HG03558 (cell line): ENCODE results near the gene LNX2.
A peak's percentile ranks its signal among the peaks of the same experiment; 100 is the strongest.

Experiments
- ATAC-seq: cut with Tn5 transposase; IDR thresholded peaks from one replicate; pipeline ENCODE4 v1.9.1; 2021; ENCODE audit warnings: moderate number of reproducible peaks; ENCODE audit not compliant: unreplicated experiment; ENCODE audit errors: extremely low read depth

Gene LNX2

DNA sequence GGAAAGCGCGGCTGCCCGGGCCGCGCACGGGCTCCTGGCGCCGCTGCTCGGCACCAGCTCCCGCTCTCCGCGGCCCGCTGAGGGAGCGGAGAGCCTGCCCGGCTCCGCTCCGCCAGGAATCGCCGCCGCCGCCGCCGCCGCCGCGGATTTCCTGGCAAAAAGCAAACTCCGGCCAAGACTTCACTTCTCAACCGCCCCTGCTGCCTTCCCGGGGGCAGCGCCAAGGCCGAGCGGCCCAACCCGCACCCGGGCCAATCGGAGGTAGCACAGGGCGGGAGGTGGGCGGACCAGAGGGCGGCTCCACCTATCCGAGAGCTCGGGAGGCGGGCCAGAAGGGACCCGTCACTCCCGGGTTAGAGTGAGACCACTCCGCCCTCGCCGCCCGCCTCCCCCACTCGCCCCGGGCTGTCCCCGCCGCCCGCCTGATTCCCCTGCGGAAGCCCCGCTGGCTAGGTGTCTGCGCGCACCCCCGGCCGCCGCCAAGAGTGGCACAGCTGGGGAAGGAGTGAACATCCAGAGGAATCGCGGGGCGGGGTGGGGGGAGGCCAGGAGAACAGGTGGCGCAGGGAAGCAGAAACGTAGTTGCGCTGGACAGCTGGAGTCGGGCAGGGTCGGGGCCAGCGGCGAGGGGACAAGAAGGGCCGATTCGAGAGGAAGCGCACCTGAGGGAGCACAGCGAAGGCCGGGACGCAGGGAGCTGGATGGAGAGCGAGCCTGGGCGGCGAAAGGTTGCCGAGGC lies at the start of gene LNX2:
Gene LNX2, minus strand, starts transcription at position 153 of the 739 bp plus-strand sequence. CDS start 38,826 bp downstream, outside the sequence.
- ATAC-seq = peak; percentile 82

- no peak for ATAC-seq
Observed at GRCh38 chr13:27667946-27668345, 47.6 kb upstream of the LNX2 start.

DNA sequence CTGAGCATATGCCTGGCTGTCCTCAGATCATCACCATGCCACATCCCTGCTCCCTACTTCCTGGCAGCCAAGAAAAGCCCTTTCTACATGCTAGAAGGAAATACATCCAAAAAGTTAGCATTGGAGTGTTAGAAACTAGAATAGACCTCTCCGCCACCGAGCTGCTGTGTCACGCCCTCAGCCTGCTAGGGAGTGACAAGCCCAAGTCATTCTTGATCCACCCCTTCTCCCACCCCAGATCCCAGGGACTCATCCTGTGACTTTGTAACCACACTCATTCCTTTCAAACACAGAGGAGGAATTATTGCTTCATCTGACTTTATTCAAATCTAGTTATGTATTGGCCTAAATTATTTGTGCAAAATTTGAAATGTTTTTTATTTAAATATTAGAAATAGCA lies 46.6 kb upstream of the LNX2 start:
- no peak for ATAC-seq

DNA sequence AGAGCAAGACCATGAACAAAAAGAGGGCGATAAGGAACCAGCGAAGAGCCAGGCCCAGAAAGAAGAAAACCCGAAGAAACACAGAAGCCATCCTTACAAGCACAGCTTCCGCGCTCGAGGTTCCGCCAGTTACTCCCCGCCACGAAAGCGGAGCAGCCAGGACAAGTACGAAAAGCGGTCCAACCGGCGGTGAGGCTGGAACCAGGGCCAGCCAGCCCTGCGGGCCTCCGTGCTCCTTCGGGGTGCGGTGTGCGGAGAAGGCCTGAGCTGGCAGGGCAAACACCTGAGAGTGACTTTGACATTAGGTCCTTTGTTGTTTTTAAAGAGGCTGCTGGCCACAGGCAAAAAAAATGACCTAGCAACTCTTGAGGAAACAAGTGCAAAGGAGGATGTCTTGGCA lies 45.4 kb upstream of the LNX2 start:
- no peak for ATAC-seq

- ATAC-seq = no peak
Observed at GRCh38 chr13:27665333-27665732, 45.0 kb upstream of the LNX2 start.

DNA sequence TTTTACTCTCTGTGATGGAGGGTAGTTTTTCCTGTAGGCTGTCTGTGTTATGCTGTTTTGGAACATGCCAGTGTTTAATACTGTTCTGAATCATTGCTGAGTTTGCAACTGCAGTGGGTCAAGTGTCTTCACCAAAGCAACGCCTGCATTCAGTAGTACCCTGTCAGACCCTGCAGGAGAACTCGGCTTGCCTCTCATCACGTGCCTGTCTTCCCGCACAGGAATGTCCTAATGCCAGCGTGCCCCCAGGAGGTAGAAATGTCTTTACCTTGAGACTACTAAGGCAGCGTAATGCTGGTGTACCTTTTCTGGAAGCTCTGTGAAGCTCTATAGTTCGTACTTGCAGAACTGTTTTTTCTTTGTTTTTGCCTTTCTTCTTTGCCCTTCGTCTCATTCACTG lies 43.6 kb upstream of the LNX2 start:
- ATAC-seq = no peak

DNA sequence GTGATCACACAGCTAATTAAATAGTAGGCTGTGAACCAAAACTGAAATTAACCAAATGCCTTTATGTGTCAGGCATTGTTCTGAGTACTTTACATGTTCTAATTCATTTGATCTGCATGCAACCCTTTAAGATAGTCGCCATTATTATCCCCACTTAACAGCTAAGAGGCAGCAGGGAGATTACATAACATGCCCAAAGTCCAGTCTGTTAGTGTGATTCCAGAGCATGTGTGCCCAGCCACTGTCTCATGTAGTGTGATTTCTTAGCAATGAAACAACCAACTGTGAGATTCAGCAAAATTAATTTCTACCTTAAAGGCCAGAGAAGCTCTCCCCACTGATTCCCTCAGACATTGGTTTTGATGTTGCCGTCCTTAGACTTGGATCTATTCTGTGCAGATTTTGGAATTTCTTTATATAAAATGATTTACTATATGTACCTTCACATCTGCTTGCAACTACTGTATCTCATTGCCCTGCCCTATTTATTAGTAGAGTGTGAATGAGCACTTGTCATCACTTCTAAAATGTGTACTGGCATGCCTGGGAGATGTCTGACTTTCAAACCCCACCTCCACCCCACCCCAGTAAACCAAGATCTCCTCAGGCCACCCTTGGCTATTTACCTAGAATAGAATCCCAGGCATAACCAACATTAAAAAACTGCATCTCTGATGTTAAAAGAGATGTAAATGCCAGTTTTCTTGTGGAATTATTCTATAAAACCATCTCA lies 42.6 kb upstream of the LNX2 start:
- no peak for ATAC-seq

GRCh38 chr13:27661017-27661416 lies 40.7 kb upstream of the LNX2 start:
- ATAC-seq = no peak

GRCh38 chr13:27660511-27660910 lies 40.2 kb upstream of the LNX2 start:
- no peak for ATAC-seq

DNA sequence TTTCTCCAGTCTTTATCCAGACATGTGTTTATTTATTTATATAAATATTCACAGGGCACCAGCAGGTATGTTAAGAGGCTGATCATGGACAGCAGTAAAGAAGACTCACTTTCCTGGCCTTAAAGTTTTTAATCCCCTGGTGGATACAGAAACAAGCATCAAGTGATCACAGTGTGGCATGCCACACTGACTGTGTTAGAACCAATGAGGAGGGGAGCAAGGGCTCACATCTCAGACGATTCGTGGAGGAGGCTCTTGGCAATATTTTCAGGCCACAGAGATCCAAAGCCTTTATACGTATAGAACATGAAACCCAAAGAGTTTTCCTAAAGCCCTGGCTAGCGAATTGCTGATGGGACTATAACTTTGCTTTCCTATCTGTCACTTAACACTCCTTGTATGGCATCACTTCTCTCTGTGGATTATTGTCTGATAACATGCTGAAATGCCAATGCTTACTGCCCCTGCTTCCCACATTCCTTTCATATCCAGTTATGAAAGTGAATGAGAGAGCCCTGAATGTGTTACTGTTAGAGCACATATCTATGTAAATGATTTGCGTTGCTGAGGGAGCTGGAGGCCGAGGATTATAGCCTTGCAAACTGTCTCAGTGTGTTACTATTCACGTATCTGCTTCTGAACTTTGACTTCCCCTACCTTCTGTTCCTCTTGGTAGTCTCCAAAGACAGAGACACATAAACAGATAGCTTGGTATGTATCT lies 39.0 kb upstream of the LNX2 start:
- ATAC-seq = no peak

- no peak for ATAC-seq
Observed at GRCh38 chr13:27658546-27658945, 38.2 kb upstream of the LNX2 start.

- no peak for ATAC-seq
Observed at GRCh38 chr13:27657724-27658123, 37.4 kb upstream of the LNX2 start.

DNA sequence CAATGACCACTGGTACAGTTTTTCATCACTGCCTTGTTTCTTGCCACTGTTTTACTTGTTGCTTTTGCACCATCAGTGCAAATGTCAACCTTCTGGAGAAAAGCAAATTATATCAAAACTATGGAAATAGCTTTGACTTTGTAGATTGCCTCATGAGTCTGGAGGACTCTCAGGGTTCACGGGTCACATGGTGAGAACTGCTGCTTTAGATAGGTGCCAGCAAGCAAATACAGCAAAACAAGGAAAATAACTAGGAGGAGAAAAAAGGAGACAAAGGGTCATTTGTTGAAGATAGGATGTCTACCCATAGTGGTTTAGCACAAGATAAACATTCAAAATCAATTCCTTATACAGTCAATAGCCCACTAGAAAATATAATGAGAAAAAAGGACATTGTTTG lies 34.5 kb upstream of the LNX2 start:
- no peak for ATAC-seq

DNA sequence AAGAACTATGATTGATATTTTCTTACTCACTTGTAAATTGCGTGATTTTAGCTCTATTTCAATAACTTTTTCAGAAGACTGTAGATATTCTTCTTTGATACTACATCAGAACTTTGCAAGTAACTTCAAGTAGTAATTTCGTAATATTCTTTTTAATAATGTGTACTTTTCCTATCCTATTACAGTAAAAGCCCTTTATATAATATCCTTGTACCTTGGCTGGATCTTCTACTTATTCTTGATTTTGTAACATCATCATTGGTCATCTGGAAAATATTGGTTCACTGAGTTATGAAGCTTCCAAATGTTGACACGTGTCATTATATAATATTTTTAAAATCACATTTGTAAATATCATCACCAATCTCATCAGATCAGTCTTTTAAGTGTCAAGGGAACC lies 33.7 kb upstream of the LNX2 start:
- no peak for ATAC-seq

GRCh38 chr13:27650312-27650711 lies 30.0 kb upstream of the LNX2 start:
- no peak for ATAC-seq

- ATAC-seq = no peak
Observed at GRCh38 chr13:27644302-27644701, 24.0 kb upstream of the LNX2 start.

DNA sequence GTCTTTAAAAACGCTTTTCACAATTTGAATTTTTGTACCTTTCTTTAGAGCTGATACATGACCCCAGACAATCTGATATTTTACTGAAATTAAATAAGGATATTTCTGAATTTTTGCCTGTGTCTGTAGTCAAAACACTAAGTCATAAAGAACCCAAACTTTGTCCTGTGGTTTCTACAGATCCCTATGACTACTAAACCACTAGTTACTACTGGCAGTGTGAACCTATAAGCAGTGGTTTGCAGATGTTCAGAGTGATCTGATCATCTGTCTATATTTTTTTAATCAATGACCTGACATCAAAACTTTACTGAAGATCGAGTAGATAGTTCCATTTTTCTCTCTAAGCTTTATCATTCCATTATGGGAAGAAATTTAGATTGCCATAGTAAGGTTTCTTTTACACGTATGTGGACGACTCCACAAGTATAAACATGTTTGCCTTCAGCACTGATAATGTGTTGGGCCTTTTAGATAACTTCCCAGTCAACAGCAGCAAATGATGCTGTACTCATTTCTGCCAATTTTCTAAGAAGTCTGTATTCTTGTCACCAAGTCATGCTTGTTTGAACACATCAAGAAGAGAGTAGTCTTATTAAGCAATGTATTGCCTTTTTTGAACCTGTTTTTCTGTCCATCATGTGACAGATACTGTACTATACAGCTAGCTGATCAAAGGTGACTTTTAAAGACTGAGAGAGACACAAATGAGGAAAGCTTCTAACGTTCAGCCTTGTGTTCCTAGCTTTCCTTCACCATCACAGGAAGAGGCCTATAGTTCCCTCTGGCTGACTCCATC lies 23.2 kb upstream of the LNX2 start:
- no peak for ATAC-seq

DNA sequence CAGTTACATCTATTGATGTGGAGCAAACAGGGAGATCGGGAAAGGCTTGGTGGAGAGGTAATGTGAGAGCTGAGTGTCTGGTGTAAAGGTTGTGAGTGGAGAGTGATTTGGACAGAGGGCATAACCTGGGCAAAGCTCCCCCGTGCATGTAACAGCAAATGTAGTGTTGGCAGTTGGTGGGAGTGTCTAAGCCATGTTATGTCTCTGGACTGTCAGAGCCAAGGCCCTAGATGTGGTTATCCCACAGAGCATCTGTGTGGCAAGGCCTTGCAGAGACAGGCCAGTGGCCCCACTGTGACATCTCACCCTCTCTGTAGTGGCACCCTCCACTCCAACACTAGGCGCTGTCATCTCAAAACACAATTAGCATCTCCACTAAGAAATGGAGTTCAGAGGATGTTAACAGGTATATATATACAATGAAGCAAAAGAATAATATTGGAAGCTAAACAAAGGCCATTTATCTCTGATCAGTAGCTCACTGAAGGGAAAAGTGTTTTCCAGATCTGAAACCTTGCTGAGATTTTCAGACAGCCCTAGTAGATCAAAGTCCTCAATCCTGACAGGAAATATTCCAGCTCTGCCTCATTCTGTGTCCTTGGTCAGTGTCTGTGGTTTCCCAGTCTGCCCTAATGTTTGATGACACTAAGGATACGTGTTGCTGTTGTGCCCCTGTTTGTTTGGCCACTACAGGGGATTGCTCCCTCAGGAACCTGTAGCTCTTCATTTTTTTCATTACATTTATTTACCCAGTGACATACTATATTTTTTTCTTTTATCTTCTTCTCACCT lies 21.6 kb upstream of the LNX2 start:
- no peak for ATAC-seq

GRCh38 chr13:27639186-27639585 lies 18.9 kb upstream of the LNX2 start:
- no peak for ATAC-seq

GRCh38 chr13:27638521-27638920 lies 18.2 kb upstream of the LNX2 start:
- no peak for ATAC-seq
